C4-2B (cell line): ENCODE measurements around the gene SESN1.
"Not testable (repeated sequence)": the region's sequence is repeated elsewhere in the genome, so short reads cannot be mapped to it uniquely, and the experiment has no call there.

Source experiments
- H3K27ac ChIP-seq: fragments of 450-650 bp; 2 replicates; pipeline ENCODE4 v1.5.1; 2017
- CTCF ChIP-seq: fragments of 450-650 bp; conservative IDR thresholded peaks from 2 replicates; pipeline ENCODE4 v1.5.1; 2017; ENCODE audit warnings: mild to moderate bottlenecking
- ZFX ChIP-seq: fragments of 450-650 bp; IDR thresholded peaks from 2 replicates; pipeline ENCODE4 v1.6.1; 2017

The SESN1 gene

GRCh38 chr6:108983151-108983550, 111.5 kb downstream of the SESN1 start:
- no peak for TF ChIP-seq ZFX
- no peak for TF ChIP-seq CTCF
- H3K27ac ChIP-seq: no peak overlapping the region

GRCh38 chr6:108982154-108983113, 112.2 kb downstream of the SESN1 start:
- no peak overlapping the region for H3K27ac ChIP-seq

GRCh38 chr6:108978638-108979037, 116.0 kb downstream of the SESN1 start:
- H3K27ac ChIP-seq: not testable (repeated sequence)

More at GRCh38 chr6:108982154-108983113, 112.2 kb downstream of the SESN1 start:
- no peak for TF ChIP-seq ZFX
- no peak for TF ChIP-seq CTCF

GRCh38 chr6:108974201-108974600, 120.4 kb downstream of the SESN1 start:
- no peak overlapping the region for H3K27ac ChIP-seq
- no peak for TF ChIP-seq ZFX
- TF ChIP-seq CTCF: no peak

- no peak overlapping the region for H3K27ac ChIP-seq
- TF ChIP-seq CTCF: no peak
These were observed 124.9 kb downstream of the SESN1 start for GRCh38 chr6:108969776-108970175.

GRCh38 chr6:108968325-108969316, 126.0 kb downstream of the SESN1 start:
- no peak overlapping the region for H3K27ac ChIP-seq
- TF ChIP-seq CTCF: no peak
- no peak for TF ChIP-seq ZFX

GRCh38 chr6:108966855-108967755, 127.5 kb downstream of the SESN1 start:
- TF ChIP-seq ZFX (no peak), CTCF (no peak)

More at GRCh38 chr6:108966855-108967755, 127.5 kb downstream of the SESN1 start:
- no peak overlapping the region for H3K27ac ChIP-seq
